Lower leg skin (tissue), 3 donors: ENCODE measurements around the gene CCSER2.

ENCODE experiments used
- CTCF ChIP-seq, 3 donors: fragments of 450-650 bp; IDR thresholded peaks; one replicate each; pipeline ENCODE4 v1.5.1; 2016; ENCODE audit warnings: antibody characterized with exemption in 3 of 3, mild to moderate bottlenecking in 3 of 3, moderate library complexity in 2 of 3
- POLR2A ChIP-seq, 2 donors: fragments of 450-650 bp; IDR thresholded peaks; one replicate each; pipeline ENCODE4 v1.6.1; 2016 to 2017; ENCODE audit warnings: antibody characterized with exemption in 2 of 2, mild to moderate bottlenecking in 1 of 2, moderate library complexity in 1 of 2

DNA sequence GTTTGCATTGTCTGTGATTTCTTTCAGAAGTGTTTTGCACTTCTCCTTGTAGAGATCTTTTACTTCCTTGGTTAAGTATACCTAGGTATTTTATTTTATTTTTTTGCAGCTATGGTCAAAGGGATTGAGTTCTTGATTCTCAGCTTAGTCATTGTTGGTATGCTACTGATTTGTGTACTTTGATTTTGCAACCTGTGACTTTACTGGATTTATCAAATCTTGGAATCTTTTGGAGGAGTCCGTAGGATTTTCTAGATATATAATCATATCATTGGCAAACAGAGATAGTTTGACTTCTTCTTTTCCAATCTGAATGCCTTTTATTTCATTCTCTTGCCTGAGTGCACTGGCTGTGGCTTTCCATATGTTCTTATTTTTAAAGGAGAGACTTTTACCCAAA, 41.9 kb downstream of the CCSER2 start:
- no peak for TF ChIP-seq CTCF (IDR thresholded peaks at IDR 0.05)
- no peak for TF ChIP-seq POLR2A (IDR thresholded peaks at IDR 0.05)
